GM21381 (cell line): ENCODE results near the gene GPS1.

ENCODE experiments used
- ATAC-seq: cut with Tn5 transposase; IDR thresholded peaks from one replicate; pipeline ENCODE4 v1.9.1; 2021; ENCODE audit warnings: mild to moderate bottlenecking, moderate library complexity; ENCODE audit not compliant: unreplicated experiment

Gene GPS1

DNA sequence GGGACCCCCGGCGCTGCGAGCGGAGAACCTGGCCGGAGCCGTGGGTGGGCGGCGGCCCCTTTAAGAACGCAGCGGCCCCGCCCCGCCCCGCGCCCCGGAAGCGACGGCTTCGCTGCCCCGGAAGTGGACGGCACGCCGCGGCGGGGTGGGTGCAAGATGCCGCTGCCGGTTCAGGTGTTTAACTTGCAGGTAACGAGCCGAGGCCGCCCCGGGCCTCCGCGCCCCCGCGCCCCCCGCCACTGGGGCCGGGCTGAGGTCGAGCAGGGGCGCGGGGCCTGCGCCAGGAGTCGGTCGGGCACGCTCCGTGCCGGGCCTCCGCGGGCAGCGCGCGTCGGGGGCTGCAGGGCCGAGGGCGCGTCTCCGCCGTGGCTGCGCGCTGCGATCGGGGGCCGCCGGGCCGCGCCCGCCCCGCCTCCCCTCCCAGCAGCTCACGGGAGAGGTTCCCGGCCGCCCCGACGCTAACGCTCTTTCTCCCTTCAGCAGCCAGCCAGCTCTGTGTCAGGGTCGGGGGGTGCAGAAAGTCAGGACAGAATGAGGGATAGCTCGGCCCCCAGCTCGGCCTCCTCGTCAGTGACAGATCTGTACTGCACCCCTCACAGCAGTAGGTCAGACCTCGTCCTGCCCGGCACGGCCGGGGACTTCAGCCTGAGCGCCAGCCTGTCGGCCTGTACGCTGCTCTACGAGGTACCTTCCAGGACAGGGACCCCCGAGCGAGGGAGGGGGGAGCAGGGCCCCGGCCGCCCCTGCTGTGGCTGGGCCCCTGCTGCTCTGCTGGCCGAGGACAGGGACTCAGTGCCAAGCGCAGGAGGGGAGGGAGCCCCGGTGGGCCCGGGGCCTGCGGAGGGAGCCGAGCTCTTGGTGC, at the start of gene GPS1, which contains the start of gene RFNG:
Gene GPS1, plus strand, starts transcription at position 123 of the 862 bp plus-strand sequence. Its CDS starts 34 bp downstream, at position 157.
Gene RFNG, minus strand, starts transcription at position 36 of the 862 bp plus-strand sequence. CDS start 45 bp downstream, outside the sequence.
- ATAC-seq = peak; percentile 65

DNA sequence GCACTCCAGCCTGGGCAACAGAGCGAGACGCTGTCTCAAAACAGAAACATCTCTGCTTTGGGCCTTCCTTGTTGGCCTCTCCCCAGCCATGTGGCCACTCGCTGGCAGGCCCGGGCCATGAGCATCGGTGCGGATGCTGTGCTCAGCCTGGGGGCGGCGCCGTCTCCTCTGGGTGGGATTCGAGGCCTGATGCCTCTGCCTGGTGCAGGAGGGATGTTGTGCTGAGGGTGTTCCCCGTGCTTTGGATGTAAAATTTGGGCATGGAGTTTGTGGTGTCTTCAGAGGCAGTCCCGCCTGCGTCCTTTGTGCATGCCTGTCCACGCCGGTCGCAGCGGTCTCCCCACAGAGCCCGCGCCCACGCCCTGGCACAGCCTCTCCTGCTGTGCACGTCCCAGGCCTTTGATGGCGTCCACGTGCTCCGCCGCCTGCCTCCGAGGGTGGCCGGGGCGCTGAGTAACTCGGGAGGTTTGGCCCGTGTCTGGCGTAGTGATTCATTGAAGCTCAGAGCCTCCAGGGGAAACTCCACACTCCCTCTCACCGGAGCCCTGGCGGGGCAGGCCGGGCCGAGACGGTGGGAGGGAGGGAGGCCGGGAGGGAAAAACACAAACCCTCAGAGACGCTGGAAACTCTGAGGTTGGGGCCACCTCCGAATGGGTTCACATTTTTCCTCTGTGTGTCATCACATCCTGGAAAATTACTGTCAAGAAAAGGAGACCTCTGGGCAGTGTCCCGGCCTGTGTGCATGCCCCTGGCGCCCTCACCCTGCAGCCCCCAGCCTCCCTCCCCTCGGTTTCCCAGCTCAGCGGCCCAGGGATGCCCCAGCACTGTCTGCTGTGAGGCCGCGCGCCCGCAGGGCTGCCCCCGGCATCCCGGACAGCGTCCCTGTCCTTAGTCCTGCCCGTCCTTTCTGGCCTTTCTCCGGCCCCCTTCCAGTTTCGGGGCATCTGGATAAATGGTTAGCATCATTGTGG, 48.0 kb upstream of the GPS1 start:
- no peak for ATAC-seq

DNA sequence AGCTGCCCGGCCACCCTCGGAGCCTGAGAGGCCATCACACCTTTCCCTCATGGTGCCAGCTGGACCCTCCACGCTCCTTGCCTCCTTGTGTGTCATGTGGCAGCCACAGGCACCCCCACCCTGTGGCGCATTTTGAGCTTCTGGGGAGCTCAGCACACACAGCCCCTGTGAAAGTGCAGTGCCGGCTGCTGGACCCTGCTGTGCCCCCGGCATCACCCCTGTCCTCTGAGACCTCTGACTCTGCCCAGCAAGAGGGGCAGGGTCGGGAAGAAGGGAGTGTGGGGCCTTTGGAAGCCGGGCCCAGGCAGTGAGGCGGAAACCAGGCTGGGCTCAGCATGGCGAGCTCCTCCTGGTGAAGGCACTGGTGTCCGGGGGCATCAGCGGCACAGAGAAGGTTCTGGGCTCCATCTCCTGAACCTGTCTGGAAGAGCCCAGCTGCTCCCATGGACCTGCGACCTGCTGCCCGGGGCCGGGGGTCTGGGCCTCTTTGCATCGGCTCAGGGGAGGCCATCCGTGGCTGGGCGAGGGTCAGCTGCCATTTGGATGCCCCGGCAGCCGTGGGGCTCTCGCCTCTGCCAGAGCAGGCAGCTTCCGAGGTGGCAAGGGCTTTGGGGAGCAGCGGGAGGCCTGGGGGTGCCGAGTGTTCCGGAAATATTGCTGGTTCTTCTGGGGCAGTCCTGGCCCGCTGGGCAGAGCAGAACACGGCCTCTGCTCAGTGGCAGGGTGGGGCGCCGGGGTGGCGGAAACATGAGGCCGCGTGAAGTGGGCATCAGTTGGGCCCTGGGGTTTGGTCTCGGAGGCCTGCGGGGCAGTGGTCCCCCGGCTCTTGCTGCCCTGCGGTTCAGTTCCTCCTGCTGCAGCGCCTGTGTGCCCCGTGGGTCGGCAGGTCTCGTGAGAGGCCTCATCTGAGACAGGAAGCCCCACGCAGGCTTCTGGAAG, 46.9 kb upstream of the GPS1 start:
- ATAC-seq = no peak

DNA sequence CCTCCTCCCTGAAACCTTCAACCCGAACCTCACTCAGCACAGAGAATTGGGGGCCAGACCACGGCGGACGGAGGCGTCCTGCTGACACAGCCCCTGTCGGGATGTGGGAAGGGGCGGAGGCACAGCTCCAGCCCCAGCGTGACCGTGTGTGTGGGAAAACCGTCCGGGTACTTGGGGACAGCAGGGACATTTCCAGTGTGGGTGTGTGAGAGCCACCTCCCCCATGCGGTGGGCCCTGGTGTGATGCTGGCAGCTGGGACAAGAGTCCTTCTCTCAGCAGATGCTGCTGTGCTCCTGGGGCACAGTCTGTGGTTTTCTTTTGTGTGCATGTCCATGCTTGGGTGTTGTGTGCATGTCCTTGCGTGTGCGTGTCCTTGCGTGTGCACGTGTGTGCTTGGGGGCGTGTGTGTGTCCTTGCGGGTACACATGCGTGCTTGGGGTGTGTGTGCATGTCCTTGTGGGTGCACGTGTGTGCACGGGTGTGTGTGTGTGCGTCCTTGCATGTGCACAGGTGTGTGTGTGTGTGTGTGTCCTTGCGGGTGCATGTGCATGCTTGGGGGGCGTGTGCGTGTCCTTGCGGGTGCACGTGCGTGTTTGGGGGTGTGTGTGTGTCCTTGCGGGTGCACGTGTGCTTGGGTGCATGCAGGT, 45.9 kb upstream of the GPS1 start:
- ATAC-seq = no peak

DNA sequence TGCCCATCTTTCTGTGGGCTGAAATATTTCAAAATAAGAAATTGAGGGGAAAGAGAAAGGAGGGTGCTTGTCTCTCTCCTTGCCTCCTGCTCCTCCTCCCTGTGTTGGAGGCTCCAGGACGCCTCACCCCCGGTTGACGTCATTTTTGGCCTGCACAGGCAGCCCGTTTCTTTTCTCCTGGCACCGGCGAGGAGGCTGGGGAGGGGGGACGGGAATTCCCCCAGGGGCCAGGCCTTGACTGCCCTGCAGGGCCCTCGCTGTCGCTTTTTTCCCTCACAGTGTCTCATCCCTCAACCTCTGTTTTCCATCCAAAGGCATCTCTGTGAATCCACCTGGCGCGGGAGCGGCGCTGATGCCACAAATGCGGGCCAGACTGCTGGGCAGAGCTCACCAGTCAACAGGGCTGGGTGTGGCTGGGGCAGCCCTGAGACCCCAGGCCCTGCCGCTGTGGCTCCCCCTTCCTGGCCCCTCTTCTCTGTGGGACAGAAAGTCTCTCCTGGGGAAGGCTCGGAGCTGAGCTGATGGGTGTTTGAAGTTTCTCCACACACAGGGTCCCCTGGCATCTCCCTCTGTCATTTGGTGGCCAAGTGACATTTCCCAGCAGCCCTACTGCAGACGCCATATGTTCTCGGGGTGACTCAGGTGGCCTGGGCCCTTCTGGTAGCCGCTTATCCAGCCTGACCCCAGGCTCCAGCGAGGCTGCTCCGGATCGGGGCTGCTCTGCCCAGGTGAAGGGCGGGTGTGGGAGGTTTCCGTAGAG, 45.0 kb upstream of the GPS1 start:
- no peak for ATAC-seq

DNA sequence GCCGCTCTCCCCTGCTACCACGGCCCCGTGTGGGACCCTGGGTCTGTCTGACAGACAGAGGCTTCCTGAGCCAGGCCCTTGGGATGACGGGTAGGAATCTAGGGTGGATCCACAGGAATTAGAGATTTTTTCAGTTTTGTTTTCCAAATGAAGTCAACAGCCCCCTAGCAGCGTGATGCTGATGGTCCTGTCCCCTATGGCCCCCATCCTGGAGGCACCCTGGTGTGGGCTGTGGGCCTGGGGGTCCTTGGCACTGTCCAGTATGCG, 44.5 kb upstream of the GPS1 start:
- no peak for ATAC-seq

DNA sequence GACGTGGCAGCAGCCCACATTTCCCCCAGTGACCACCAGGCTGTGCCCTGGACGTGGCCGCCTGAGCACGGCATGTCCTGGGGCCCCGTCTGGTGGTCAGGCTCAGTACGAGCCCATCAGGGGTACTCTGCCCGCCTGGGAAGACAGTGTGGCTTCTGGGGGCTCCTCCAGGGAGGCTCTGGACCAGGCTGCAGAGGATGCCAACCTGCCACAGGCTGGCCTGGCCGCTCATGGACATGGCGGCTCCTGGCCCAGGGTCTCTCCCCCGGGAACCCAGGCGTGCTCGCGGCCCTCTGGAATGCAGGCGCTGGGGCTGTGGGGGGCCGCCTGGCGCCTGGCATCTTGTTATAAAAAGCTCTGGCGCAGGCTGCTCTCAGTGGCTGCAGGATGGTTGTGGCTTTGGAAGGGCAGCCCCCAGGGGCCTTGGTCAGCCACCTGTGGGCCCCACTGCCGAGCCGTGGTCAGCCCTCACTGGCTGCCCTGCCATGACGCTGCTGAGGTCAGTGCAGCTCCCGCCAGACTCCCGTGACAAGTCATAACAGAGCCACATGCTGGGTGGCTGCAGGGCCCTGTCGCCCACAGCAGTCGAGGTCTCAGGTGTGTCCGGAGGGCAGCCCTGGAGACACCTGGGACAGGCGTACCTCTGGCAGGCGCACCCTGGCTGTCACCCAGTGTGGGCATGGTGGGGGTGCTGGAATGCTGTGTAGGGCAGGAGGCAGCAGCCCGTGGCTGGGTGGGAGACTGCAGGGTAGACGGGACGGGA, 44.0 kb upstream of the GPS1 start:
- no peak for ATAC-seq

DNA sequence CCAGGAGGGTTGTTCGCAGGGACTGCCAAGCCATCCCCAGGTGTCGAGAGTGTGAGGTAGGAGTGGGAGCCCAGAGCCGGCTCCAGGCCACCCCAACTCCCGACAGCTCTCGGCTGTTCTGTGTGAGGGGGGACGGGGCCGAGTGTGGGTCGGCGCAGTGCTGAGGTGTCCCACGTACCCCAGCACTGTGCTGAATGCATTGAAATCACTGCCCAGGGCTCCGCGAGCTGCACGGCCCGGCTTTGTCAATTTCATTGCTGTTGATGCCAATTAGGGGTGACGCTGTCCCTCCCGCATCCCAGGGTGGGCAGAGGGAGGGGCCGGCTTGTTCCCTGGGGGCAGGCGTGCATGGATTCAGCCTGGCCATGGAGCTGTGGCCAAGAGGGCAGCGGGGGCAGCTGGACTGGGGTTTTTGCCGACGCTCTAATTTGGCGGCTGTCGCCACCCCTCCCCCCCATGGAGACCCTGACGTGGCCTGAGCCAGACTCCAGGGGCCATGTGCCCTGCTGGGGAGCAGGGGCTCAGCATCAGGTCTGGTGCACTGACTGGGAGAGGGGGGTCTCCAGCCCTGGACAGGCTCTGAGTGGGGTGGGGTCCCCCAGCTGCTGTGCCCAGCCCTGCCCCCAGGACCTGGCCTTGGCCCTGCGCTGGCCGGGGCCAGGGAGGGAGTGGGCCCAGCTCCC, 43.3 kb upstream of the GPS1 start:
- no peak for ATAC-seq

DNA sequence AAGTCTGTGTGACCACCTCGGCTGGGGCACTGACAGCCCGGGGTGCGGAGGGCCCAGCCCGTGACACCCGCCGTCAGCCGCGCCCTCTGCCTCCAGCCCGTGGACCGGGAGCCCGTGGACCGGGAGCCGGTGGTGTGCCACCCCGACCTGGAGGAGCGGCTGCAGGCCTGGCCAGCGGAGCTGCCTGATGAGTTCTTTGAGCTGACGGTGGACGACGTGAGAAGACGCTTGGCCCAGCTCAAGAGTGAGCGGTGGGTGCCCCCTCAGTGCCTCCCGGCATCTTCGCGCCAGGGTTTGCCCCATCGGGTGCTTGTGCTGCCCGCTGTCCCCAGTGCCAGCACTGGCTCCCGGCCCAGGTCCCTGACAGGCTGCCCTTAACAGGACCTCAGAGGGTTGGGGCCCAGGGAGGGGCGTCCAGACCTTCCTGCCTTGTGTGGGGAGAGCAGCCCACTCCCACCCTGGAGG, 42.7 kb upstream of the GPS1 start:
- no peak for ATAC-seq

DNA sequence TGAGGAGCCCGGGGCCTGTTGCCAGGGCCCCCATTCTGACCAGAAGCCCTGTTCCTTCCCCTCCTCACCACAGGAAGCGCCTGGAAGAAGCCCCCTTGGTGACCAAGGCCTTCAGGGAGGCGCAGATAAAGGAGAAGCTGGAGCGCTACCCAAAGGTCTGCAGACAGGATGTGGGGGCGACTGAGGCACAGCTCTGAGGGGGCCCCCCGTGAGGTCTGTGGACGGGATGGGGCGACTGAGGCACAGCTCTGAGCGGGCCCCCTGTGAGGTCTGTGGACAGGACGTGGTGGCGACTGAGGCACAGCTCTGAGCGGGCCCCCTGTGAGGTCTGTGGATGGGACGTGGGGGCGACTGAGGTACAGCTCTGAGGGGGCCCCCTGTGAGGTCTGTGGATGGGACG, 42.3 kb upstream of the GPS1 start:
- no peak for ATAC-seq

DNA sequence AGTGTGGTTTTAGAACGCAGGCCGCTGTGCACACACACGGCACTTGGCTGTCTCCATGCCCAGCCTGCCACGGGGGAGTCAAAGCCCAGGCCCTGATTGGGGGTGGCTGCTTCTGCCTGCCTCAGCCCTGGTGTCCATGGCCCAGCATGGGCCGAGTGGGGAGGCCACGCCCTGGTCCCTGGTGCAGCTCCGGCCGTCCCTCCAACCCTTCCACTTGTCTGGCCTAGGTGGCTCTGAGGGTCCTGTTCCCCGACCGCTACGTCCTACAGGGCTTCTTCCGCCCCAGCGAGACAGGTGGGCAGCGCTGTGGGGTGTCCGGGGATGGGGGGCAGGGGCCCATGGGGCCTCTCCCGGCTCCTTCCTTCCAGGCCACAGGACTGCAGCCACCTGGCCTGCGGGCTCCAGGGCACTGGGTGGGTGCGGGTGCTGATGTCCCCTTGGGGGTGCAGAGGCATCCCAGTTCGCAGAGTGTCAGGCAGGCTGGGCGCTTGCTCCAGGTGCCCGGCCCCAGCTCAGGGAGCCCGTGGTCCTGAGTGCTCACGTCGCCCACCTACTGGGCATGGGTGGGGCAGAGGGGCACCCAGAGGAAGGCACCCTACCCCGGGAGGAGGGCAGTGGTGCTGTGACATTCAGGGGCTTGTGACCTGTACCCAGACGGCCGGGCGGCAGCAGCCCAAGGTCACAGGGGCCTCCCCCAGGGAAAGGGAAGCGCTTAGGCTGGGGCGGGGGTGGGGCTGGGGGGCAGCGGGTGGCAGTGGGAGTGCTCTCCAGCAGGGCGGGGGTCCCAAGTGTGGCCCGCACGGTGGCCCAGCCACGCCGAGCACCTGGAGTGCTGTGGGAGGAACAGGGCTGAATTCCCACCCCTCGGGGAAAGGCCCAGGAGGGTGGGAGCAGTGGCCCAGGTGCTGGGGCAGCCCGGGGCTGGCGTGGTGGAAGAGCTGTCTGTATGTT, 40.8 kb upstream of the GPS1 start:
- no peak for ATAC-seq

DNA sequence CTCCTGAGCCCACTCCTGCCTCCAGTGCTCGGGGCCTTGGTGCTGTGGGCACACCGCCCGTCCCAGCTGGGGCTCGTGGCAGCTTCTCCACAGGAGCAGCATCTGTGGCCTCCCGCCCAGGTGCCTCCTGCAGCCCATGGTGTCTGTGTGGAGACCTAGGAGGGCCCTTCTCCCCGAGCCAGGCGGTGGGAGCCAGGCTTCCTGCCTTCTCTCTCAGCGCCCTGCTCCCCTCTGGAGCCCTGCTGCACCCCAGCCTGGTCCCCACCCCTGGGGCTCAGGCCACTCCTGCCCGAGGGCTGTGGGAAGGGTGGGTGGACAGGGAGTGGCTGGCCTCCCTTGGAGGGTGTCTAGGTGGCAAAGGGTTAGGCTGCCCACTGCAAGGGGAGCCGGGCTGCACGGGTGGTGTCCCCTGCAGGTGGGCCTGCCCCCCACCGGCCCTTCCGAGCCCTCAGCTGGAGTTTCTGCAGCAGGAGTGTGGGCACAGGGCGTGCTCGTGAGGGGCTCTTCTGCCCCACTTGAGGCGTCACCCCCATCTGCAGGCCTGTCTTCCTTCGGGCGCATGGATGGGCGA, 40.0 kb upstream of the GPS1 start:
- no peak for ATAC-seq

DNA sequence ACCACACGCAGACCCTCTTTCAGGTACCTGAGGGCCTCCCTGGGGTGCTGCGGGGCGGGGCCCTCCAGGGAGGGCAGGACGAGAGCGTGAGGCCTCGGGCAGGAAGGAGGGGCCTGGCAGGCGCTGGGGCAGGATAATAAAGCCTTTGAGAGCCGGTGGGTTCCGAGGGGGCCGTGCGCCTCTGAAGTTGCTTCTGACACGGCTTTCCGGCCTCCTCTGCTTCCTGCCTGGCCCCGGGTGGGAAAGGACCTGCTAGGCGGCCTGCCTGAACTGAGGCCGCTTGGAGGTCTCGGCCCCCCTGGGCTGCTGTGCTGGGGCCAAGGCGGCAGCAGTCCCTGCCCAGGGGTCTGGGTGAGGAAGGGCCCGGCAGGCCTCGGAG, 39.4 kb upstream of the GPS1 start:
- ATAC-seq = no peak

DNA sequence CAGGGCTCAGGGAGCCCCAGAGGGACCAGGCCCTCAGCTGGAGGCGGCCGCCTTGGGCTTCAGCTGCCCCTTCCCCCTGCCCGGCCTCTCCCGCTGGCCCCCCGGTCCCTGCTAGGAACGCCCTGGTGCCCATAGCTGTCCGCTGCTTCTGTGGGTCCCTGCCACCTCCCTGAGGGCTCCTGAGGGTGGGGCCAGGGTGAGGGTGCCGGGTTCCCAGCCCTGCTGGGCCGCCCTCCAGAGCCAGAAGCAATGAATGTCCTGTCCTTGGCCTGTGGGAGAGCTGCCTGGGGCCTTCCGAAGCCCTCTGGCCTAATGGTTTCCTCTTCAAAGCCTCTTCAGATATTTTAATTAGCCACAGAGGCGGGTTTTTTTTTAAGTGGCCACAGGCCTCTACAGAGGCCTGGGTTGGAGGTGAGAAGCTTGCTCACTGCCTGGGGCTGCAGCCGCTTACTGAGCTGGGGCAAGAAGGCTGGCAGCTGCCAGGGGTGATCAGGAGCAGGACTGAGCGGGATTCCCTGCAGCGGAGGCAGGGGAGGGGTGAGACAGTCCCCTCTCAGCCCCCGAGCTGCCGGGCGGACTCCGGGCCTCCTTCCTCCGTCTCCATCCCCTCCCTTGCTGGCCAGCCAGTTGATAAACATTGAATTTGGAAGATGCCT, 38.9 kb upstream of the GPS1 start:
- ATAC-seq = no peak

DNA sequence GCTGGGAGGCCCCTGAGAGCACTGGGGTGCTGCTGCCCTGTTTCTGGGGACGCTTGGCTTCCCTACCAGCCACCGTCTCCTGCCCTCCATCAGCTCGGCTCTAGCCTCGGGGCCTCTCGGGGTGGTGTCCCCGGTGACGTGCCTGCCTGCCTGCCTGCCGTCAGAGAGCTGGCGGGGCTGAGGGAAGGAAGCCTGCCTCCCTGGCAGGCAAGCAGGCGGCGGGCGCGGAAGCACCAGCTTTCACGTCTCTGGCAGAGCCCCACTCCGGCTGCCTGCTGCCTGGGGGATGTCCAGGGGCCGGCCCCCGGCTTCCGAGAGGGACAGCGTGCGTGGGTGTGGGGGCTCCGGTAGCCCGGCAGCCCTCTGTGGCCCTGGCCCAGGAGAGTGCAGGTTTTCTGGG, 38.4 kb upstream of the GPS1 start:
- no peak for ATAC-seq

DNA sequence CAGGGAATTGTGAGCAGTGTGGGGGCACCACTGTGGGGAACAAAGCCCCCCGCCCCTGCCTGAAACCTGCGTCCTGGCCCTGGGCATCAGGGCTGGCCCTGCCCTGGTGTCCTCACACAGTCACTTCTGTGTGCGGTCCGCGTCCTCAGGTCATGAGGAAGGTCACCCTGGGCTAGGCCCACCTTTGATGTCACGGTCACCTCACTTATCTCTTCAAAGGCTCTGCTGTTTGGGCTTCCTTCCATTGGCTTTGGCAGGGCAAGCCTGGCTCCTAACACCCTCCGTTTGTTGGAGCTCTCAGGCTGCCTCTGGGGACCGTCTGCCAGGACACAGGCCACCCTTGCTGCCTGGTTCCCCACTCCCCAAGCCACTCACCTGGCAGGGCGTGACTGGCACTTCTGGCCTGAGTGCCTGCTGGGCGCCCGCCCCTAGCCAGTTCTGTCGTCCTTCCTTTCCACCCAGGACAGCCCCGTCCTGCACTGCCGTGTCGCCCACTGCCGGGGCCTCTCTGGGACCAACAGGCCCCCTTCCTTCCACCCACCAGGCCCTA, 37.9 kb upstream of the GPS1 start:
- ATAC-seq = no peak
